Trophoblast cell (in vitro differentiated cells and primary cell): Measurements from ENCODE around the gene SUSD4.

Source experiments
- DNase-seq, 2 donors: peaks; one replicate each; pipeline ENCODE4 v3.0.0-alpha.2; 2016
- H2AFZ ChIP-seq: 2 replicates; pipeline ENCODE4 v1.6.1; 2013; ENCODE audit warnings: low read length, moderate library complexity, mild to moderate bottlenecking; ENCODE audit not compliant: insufficient read depth, poor library complexity
- H2AK5ac ChIP-seq: 2 replicates; pipeline ENCODE4 v1.6.1; 2013; ENCODE audit warnings: mild to moderate bottlenecking, low read length
- H2BK120ac ChIP-seq: 2 replicates; pipeline ENCODE4 v1.6.1; 2013; ENCODE audit warnings: low read length, mild to moderate bottlenecking, moderate library complexity; ENCODE audit not compliant: insufficient read depth, poor library complexity
- H2BK12ac ChIP-seq: 2 replicates; pipeline ENCODE4 v1.6.1; 2013; ENCODE audit warnings: mild to moderate bottlenecking, low read length, moderate library complexity
- H2BK5ac ChIP-seq: 2 replicates; pipeline ENCODE4 v1.6.1; 2013; ENCODE audit warnings: low read length, low read depth, moderate library complexity, mild to moderate bottlenecking; ENCODE audit not compliant: poor library complexity
- H3K14ac ChIP-seq: 2 replicates; pipeline ENCODE4 v1.6.1; 2013; ENCODE audit warnings: mild to moderate bottlenecking, low read length
- H3K18ac ChIP-seq: 2 replicates; pipeline ENCODE4 v1.6.1; 2013; ENCODE audit warnings: mild to moderate bottlenecking, low read length
- H3K23ac ChIP-seq: 2 replicates; pipeline ENCODE4 v1.6.1; 2013; ENCODE audit warnings: low read length
- H3K27ac ChIP-seq: 2 replicates; pipeline ENCODE4 v1.5.1; 2013; ENCODE audit warnings: low read depth, mild to moderate bottlenecking, inconsistent platforms, low read length, moderate library complexity
- H3K27me3 ChIP-seq: 2 replicates; pipeline ENCODE4 v1.6.1; 2013; ENCODE audit warnings: inconsistent platforms, mild to moderate bottlenecking, low read length, moderate library complexity; ENCODE audit not compliant: insufficient read depth
- H3K36me3 ChIP-seq, 2 experiments: 1 replicate in 1 of 2; 2 replicates in 1 of 2; pipeline ENCODE4 v1.6.1; 2013; ENCODE audit warnings: low read length in 2 of 2, mild to moderate bottlenecking in 2 of 2, moderate library complexity in 1 of 2; ENCODE audit not compliant: insufficient read depth in 2 of 2, control insufficient read depth in 1 of 2
- H3K4ac ChIP-seq: 2 replicates; pipeline ENCODE4 v1.6.1; 2013; ENCODE audit warnings: low read depth, mild to moderate bottlenecking, low read length, moderate library complexity
- H3K4me1 ChIP-seq, 2 experiments: 1 replicate in 1 of 2; 2 replicates in 1 of 2; pipeline ENCODE4 v1.6.1; 2013; ENCODE audit warnings: low read length in 2 of 2, mild to moderate bottlenecking in 2 of 2, moderate library complexity in 1 of 2; ENCODE audit not compliant: insufficient read depth in 2 of 2, control insufficient read depth in 1 of 2
- H3K4me2 ChIP-seq: 2 replicates; pipeline ENCODE4 v1.6.1; 2013; ENCODE audit warnings: inconsistent platforms, mild to moderate bottlenecking, low read length, moderate library complexity
- H3K4me3 ChIP-seq: 2 replicates; pipeline ENCODE4 v1.5.1; 2013; ENCODE audit warnings: mild to moderate bottlenecking, low read depth, low read length, inconsistent platforms
- H3K79me1 ChIP-seq: one replicate; pipeline ENCODE4 v1.6.1; 2013; ENCODE audit warnings: low read length
- H3K79me2 ChIP-seq: 2 replicates; pipeline ENCODE4 v1.6.1; 2013; ENCODE audit warnings: low read length, mild to moderate bottlenecking; ENCODE audit not compliant: control insufficient read depth, insufficient read depth, poor library complexity
- H3K9ac ChIP-seq: 2 replicates; pipeline ENCODE4 v1.6.1; 2013; ENCODE audit warnings: mild to moderate bottlenecking, low read length
- H3K9me3 ChIP-seq: 2 replicates; pipeline ENCODE4 v1.6.1; 2013; ENCODE audit warnings: low read depth, mild to moderate bottlenecking, control low read depth, inconsistent platforms, low read length; ENCODE audit not compliant: insufficient read depth
- H4K12ac ChIP-seq: 2 replicates; pipeline ENCODE4 v1.6.1; 2013; ENCODE audit warnings: low read depth, mild to moderate bottlenecking, low read length, moderate library complexity
- H4K8ac ChIP-seq: 2 replicates; pipeline ENCODE4 v1.6.1; 2013; ENCODE audit warnings: low read depth, mild to moderate bottlenecking, low read length, moderate library complexity
- H4K91ac ChIP-seq: one replicate; pipeline ENCODE4 v1.6.1; 2013; ENCODE audit warnings: low read depth, mild to moderate bottlenecking, low read length, moderate library complexity
- WGBS: extraction: QIAGEN DNeasy Blood & Tissue Kit; methylation state at CpG from one replicate; pipeline ENCODE4 v1.1.7; 2013; ENCODE audit warnings: missing lambda C conversion rate; ENCODE audit not compliant: insufficient read length, insufficient coverage; ENCODE audit errors: extremely low coverage; 5-methylcytosine and 5-hydroxymethylcytosine counted together

SUSD4 gene

DNA sequence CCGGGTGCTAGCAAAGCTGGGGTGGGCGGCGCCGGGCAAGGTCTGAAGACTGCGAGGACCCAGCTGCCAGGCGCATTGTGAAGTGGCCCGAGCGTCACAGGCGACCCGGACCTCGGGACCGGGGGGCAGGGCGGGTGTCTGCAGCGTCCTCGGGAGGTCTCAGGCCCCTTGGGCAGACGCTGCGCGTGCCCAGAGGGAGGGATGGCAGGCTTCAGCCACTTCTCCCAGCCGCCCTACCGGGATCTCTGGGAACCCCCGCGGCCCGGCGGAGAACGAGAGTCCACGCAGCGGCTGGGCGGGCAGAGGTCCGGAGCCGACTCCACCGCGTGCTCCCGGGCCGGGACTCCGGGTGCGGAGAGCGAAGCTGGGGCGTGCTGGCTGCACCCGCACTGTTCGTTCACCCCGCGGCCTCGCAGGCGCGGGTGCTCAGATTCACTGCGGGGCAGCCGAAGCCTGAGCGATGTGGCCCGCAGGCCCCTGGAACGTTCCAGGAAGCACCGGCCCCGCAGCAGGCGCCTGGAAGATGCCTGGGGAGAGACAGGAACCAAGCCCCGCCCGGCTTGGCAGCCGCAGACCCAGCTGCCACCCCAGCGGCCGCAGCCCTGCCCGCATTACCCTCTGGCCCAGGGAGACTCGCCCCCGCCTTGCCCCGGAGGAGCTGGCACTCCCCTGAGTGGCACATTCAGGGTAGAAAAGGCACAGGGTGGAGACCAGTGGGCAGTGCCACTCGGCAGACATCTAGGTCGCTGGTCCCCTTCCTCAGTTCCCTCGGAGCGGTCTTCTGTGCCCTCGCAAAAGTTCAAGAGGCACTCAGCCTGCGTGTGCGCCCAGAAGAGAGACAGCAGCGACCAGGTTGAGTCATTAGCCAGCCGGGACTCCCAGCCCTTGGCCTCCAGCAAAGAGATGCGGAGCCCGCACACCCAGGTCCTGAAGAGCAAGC is 29.6 kb upstream of the SUSD4 start, which contains the start of gene CCDC185:
Gene CCDC185 (plus strand): TSS at position 141 of the 940 bp plus-strand sequence. CDS start 61 bp downstream, at position 202.
- Histone ChIP-seq H3K36me3 (no peaks in the 10 kb centered on the region), H2BK12ac (no peak within 1 kb of the TSS), H3K4me2 (peak within 1 kb of the TSS; percentile 20), H2AK5ac (no peak within 1 kb of the TSS), H3K18ac (no peak within 1 kb of the TSS), H3K27ac (no peak within 1 kb of the TSS), H2BK120ac (no peak within 1 kb of the TSS), H3K4ac (no peak within 1 kb of the TSS), H4K8ac (no peak within 1 kb of the TSS), H3K79me1 (no peaks in the 10 kb centered on the region), H2BK5ac (no peak within 1 kb of the TSS), H3K14ac (no peak within 1 kb of the TSS), H4K91ac (no peak within 1 kb of the TSS), H3K9ac (no peak within 1 kb of the TSS), H3K4me3 (no peak within 1 kb of the TSS), H2AFZ (no peak within 1 kb of the TSS), H3K23ac (no peak within 1 kb of the TSS), H3K79me2 (no peaks in the 10 kb centered on the region), H3K9me3 (no peaks in the 10 kb centered on the region), H3K27me3 (no peaks in the 10 kb centered on the region), H3K4me1 (no peaks in the 10 kb centered on the region), H4K12ac (no peak within 1 kb of the TSS)
- no CpG with 5 or more reads among the region's 73 CpGs for WGBS
- DNase-seq: peak; percentile 15 to 19

DNA sequence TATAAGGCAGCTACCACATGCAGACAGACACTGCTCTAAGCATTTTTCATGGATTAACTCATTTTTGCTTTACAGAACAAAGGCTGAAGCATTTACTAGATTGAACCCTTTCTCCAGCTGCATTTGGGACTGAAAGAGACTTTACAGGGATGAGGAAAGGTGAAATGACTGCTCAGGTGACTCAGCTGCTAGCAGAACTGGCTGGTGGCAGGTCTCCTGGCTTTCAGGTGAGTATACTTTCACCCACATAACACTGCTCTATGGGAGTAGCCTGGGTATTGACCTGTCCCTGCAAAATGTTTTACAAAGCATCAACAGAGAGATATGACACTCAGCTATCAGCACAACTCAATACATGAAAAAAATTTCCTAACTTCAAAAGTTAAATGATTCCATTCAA is 26.6 kb upstream of the SUSD4 start:
- no peak overlapping the region for H4K8ac ChIP-seq
- H3K36me3 ChIP-seq: no peaks in the 10 kb centered on the region
- H3K27me3 ChIP-seq: no peaks in the 10 kb centered on the region
- H3K79me1 ChIP-seq: no peaks in the 10 kb centered on the region
- no peak overlapping the region for H4K12ac ChIP-seq
- no peak overlapping the region for H3K4me2 ChIP-seq
- H3K79me2 ChIP-seq: no peaks in the 10 kb centered on the region
- no peak overlapping the region for H2BK12ac ChIP-seq
- no peaks in the 10 kb centered on the region for H3K4me1 ChIP-seq
- no peak overlapping the region for H2AK5ac ChIP-seq
- H3K9ac ChIP-seq: no peak overlapping the region
- H4K91ac ChIP-seq: no peak overlapping the region
- H3K23ac ChIP-seq: no peak overlapping the region
- H2BK120ac ChIP-seq: no peak overlapping the region
- no peak overlapping the region for H3K4ac ChIP-seq
- no peak overlapping the region for H3K27ac ChIP-seq
- no peak overlapping the region for H2BK5ac ChIP-seq
- no peak overlapping the region for H3K14ac ChIP-seq
- no peak overlapping the region for H2AFZ ChIP-seq
- H3K18ac ChIP-seq: no peak overlapping the region
- H3K4me3 ChIP-seq: no peak overlapping the region
- no peaks in the 10 kb centered on the region for H3K9me3 ChIP-seq
- DNase-seq: no peak

DNA sequence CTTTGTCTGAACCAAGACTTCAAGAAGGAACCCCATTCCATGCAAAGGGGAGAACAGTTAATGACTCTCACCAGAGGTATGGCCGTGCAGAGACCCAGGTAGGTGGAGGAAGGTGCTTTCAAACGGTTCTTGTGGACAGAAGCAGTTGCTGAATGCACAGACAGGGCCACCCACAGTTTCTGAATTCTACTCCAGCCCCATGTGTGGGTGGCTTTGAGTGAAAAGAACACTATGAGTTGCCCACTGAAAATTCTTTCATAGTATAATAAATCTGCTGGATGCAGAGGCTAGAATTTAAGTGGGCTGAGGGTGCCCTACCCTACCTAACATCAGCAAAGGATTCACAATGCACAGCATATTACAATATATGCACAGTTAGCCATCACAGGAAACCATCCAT is 22.0 kb upstream of the SUSD4 start:
- no CpG with 5 or more reads among the region's 2 CpGs for WGBS
- Histone ChIP-seq H3K9ac (no peak overlapping the region), H3K27ac (no peak overlapping the region), H3K79me2 (no peaks in the 10 kb centered on the region), H4K8ac (no peak overlapping the region), H4K91ac (no peak overlapping the region), H2AK5ac (no peak overlapping the region), H3K9me3 (no peaks in the 10 kb centered on the region), H3K4me3 (no peak overlapping the region), H3K4ac (no peak overlapping the region), H3K79me1 (no peaks in the 10 kb centered on the region), H3K36me3 (no peaks in the 10 kb centered on the region), H2BK12ac (no peak overlapping the region), H4K12ac (no peak overlapping the region), H3K4me2 (no peak overlapping the region), H2BK5ac (no peak overlapping the region), H3K23ac (no peak overlapping the region), H2AFZ (no peak overlapping the region), H3K27me3 (no peaks in the 10 kb centered on the region), H3K14ac (no peak overlapping the region), H3K4me1 (no peaks in the 10 kb centered on the region), H3K18ac (no peak overlapping the region), H2BK120ac (no peak overlapping the region)
- DNase-seq: no peak

DNA sequence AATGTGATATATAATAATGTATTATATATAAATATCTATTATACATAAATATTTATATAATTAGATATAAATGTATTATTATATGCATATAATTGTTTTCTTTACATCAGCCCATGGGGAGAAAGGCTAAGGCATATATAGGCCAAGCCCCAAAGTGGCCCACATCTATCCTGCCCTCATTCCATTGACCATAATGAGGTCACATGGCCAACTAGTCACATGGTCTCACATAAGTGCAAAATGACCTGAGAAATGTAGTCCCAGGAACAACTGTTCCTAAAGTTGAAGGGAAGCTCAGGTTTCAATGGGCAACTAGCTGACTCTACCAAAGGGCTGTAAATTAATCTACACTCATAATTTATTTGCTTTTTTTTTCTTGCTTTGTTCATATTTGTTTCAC is 14.8 kb upstream of the SUSD4 start:
- DNase-seq: no peak
- no peaks in the 10 kb centered on the region for H3K79me2 ChIP-seq
- H2AK5ac ChIP-seq: no peak overlapping the region
- H2BK5ac ChIP-seq: no peak overlapping the region
- peak overlapping the region; percentile 36 for H3K9ac ChIP-seq
- H3K4me2 ChIP-seq: no peak overlapping the region
- no peaks in the 10 kb centered on the region for H3K27me3 ChIP-seq
- no peak overlapping the region for H4K12ac ChIP-seq
- no peaks in the 10 kb centered on the region for H3K36me3 ChIP-seq
- no peak overlapping the region for H3K4me3 ChIP-seq
- H3K4me1 ChIP-seq: no peaks in the 10 kb centered on the region
- H2BK120ac ChIP-seq: no peak overlapping the region
- H2BK12ac ChIP-seq: no peak overlapping the region
- no peaks in the 10 kb centered on the region for H3K9me3 ChIP-seq
- H2AFZ ChIP-seq: no peak overlapping the region
- no peak overlapping the region for H3K23ac ChIP-seq
- H3K79me1 ChIP-seq: no peaks in the 10 kb centered on the region
- H3K14ac ChIP-seq: no peak overlapping the region
- no peak overlapping the region for H3K18ac ChIP-seq
- H4K91ac ChIP-seq: no peak overlapping the region
- H4K8ac ChIP-seq: no peak overlapping the region
- no peak overlapping the region for H3K27ac ChIP-seq
- H3K4ac ChIP-seq: no peak overlapping the region
